ENCODE measurements around the gene ZNF280C. TPM values are rescaled to one million over a fixed set of nuclear protein-coding genes. Genes with fewer than 3 reads are reported as not detected.

The ZNF280C gene
- total RNA-seq, 3 donors from 2014 or later = 4.9 to 6.4 (median 5.0) TPM

- peak overlapping the region; percentile 52 to 88 for H3K27ac ChIP-seq
- H3K9me3 ChIP-seq = no peaks in the 10 kb centered on the region
- TF ChIP-seq POLR2A (IDR thresholded peaks at IDR 0.05) (no peak), CTCF (IDR thresholded peaks at IDR 0.05) (no peak), POLR2AphosphoS5 (IDR thresholded peaks at IDR 0.05) (no peak)
- DNase-seq (ENCODE audit: low spot score in 2 of 2) = no peak
- H3K4me1 ChIP-seq = no peaks in the 10 kb centered on the region
- no peaks in the 10 kb centered on the region for H3K27me3 ChIP-seq
- intact Hi-C loops (cut with DNase I; ENCODE audit: low total_unique reads) = no loop called here
- H3K4me3 ChIP-seq = peak overlapping the region; percentile 63 to 83 (median 64)
- no peaks in the 10 kb centered on the region for H3K36me3 ChIP-seq
Measured at GRCh38 chrX:130267956-130268448, 697 bp downstream of the ZNF280C start.

- no peak for TF ChIP-seq POLR2A (IDR thresholded peaks at IDR 0.05)
- TF ChIP-seq CTCF (IDR thresholded peaks at IDR 0.05) = no peak
- TF ChIP-seq POLR2AphosphoS5 (IDR thresholded peaks at IDR 0.05) = no peak
- Histone ChIP-seq H3K9me3 (no peaks in the 10 kb centered on the region), H3K27ac (no peak overlapping the region), H3K27me3 (no peaks in the 10 kb centered on the region), H3K4me1 (no peaks in the 10 kb centered on the region), H3K36me3 (no peaks in the 10 kb centered on the region), H3K4me3 (no peak overlapping the region)
- intact Hi-C loops (cut with DNase I; ENCODE audit: low total_unique reads) = no loop called here
- DNase-seq (ENCODE audit: low spot score in 2 of 2) = no peak
Measured at GRCh38 chrX:130264573-130264972, 4.1 kb downstream of the ZNF280C start.

- Histone ChIP-seq H3K27ac (no peak overlapping the region), H3K4me3 (no peak overlapping the region), H3K4me1 (no peaks in the 10 kb centered on the region), H3K9me3 (no peaks in the 10 kb centered on the region), H3K27me3 (no peaks in the 10 kb centered on the region), H3K36me3 (no peaks in the 10 kb centered on the region)
- intact Hi-C loops (cut with DNase I; ENCODE audit: low total_unique reads) = no loop called here
- no peak for TF ChIP-seq POLR2A (IDR thresholded peaks at IDR 0.05)
- no peak for TF ChIP-seq POLR2AphosphoS5 (IDR thresholded peaks at IDR 0.05)
- TF ChIP-seq CTCF (IDR thresholded peaks at IDR 0.05) = no peak
- DNase-seq (ENCODE audit: low spot score in 2 of 2) = no peak
Measured at GRCh38 chrX:130263016-130263415, 5.7 kb downstream of the ZNF280C start.

- Histone ChIP-seq H3K27ac (no peak overlapping the region), H3K9me3 (no peaks in the 10 kb centered on the region), H3K4me3 (no peak overlapping the region), H3K27me3 (no peaks in the 10 kb centered on the region), H3K4me1 (no peaks in the 10 kb centered on the region), H3K36me3 (no peaks in the 10 kb centered on the region)
- TF ChIP-seq CTCF (IDR thresholded peaks at IDR 0.05) (no peak), POLR2AphosphoS5 (IDR thresholded peaks at IDR 0.05) (no peak), POLR2A (IDR thresholded peaks at IDR 0.05) (no peak)
- DNase-seq (ENCODE audit: low spot score in 2 of 2) = no peak
- intact Hi-C loops (cut with DNase I; ENCODE audit: low total_unique reads) = no loop called here
Measured at GRCh38 chrX:130262231-130262630, 6.5 kb downstream of the ZNF280C start.

- no peak overlapping the region for H3K4me3 ChIP-seq
- no peaks in the 10 kb centered on the region for H3K36me3 ChIP-seq
- no peak for DNase-seq (ENCODE audit: low spot score in 2 of 2)
- intact Hi-C loops (cut with DNase I; ENCODE audit: low total_unique reads) = no loop called here
- TF ChIP-seq CTCF (IDR thresholded peaks at IDR 0.05) (no peak), POLR2AphosphoS5 (IDR thresholded peaks at IDR 0.05) (no peak), POLR2A (IDR thresholded peaks at IDR 0.05) (no peak)
- no peaks in the 10 kb centered on the region for H3K27me3 ChIP-seq
- no peaks in the 10 kb centered on the region for H3K4me1 ChIP-seq
- H3K27ac ChIP-seq = no peak overlapping the region
- H3K9me3 ChIP-seq = no peaks in the 10 kb centered on the region
Measured at GRCh38 chrX:130261296-130261893, 7.3 kb downstream of the ZNF280C start.
